ENCODE data around the gene TMTC1.

TMTC1 gene

GRCh38 chr12:29703528-29703927, 80.2 kb downstream of the TMTC1 start:
- no peak for TF ChIP-seq REST (IDR thresholded peaks at IDR 0.05; ENCODE audit: insufficient read depth in 1 of 2, low read depth in 2 of 2, low read length in 2 of 2)

GRCh38 chr12:29702972-29703371, 80.8 kb downstream of the TMTC1 start:
- no peak for TF ChIP-seq REST (IDR thresholded peaks at IDR 0.05; ENCODE audit: insufficient read depth in 1 of 2, low read depth in 2 of 2, low read length in 2 of 2)
- no peak for TF ChIP-seq SIN3A (IDR thresholded peaks at IDR 0.05; ENCODE audit: borderline replicate concordance, insufficient read depth, low read length)
- no peak for TF ChIP-seq FOXP2 (optimal IDR thresholded peaks at IDR 0.05; ENCODE audit: borderline replicate concordance, extremely low read depth, extremely low read length, insufficient read depth)
- TF ChIP-seq TAF1 (IDR thresholded peaks at IDR 0.05; ENCODE audit: borderline replicate concordance, insufficient read depth, low read length), result no peak
- no peak for TF ChIP-seq POLR2AphosphoS5 (IDR thresholded peaks at IDR 0.05; ENCODE audit: low read depth, low read length)

- TF ChIP-seq REST (IDR thresholded peaks at IDR 0.05; ENCODE audit: insufficient read depth in 1 of 2, low read depth in 2 of 2, low read length in 2 of 2), result no peak
- TF ChIP-seq TAF1 (IDR thresholded peaks at IDR 0.05; ENCODE audit: borderline replicate concordance, insufficient read depth, low read length), result no peak
- TF ChIP-seq FOXP2 (optimal IDR thresholded peaks at IDR 0.05; ENCODE audit: borderline replicate concordance, extremely low read depth, extremely low read length, insufficient read depth), result no peak
- no peak for TF ChIP-seq POLR2AphosphoS5 (IDR thresholded peaks at IDR 0.05; ENCODE audit: low read depth, low read length)
- no peak for TF ChIP-seq SIN3A (IDR thresholded peaks at IDR 0.05; ENCODE audit: borderline replicate concordance, insufficient read depth, low read length)
Measured at GRCh38 chr12:29702222-29702621, 81.5 kb downstream of the TMTC1 start.

GRCh38 chr12:29700761-29701481, 82.8 kb downstream of the TMTC1 start:
- no peak for TF ChIP-seq REST (IDR thresholded peaks at IDR 0.05; ENCODE audit: insufficient read depth in 1 of 2, low read depth in 2 of 2, low read length in 2 of 2)
- no peak for TF ChIP-seq TAF1 (IDR thresholded peaks at IDR 0.05; ENCODE audit: borderline replicate concordance, insufficient read depth, low read length)
- TF ChIP-seq SIN3A (IDR thresholded peaks at IDR 0.05; ENCODE audit: borderline replicate concordance, insufficient read depth, low read length), result no peak
- no peak for TF ChIP-seq FOXP2 (optimal IDR thresholded peaks at IDR 0.05; ENCODE audit: borderline replicate concordance, extremely low read depth, extremely low read length, insufficient read depth)
- TF ChIP-seq POLR2AphosphoS5 (IDR thresholded peaks at IDR 0.05; ENCODE audit: low read depth, low read length), result no peak

- no peak for TF ChIP-seq TAF1 (IDR thresholded peaks at IDR 0.05; ENCODE audit: borderline replicate concordance, insufficient read depth, low read length)
- TF ChIP-seq POLR2AphosphoS5 (IDR thresholded peaks at IDR 0.05; ENCODE audit: low read depth, low read length), result no peak
- TF ChIP-seq SIN3A (IDR thresholded peaks at IDR 0.05; ENCODE audit: borderline replicate concordance, insufficient read depth, low read length), result no peak
- TF ChIP-seq REST (IDR thresholded peaks at IDR 0.05; ENCODE audit: insufficient read depth in 1 of 2, low read depth in 2 of 2, low read length in 2 of 2), result no peak
- no peak for TF ChIP-seq FOXP2 (optimal IDR thresholded peaks at IDR 0.05; ENCODE audit: borderline replicate concordance, extremely low read depth, extremely low read length, insufficient read depth)
Measured at GRCh38 chr12:29698756-29699155, 85.0 kb downstream of the TMTC1 start.
